Activated T-cell treated with anti-CD3 and anti-CD28 coated beads for 1 hour (primary cell): ENCODE measurements around the gene OR52I2.

Experiments used
- DNase-seq: peaks from one replicate; pipeline ENCODE4 v3.0.0-alpha.2; 2020; ENCODE audit warnings: low read depth

Gene OR52I2

DNA sequence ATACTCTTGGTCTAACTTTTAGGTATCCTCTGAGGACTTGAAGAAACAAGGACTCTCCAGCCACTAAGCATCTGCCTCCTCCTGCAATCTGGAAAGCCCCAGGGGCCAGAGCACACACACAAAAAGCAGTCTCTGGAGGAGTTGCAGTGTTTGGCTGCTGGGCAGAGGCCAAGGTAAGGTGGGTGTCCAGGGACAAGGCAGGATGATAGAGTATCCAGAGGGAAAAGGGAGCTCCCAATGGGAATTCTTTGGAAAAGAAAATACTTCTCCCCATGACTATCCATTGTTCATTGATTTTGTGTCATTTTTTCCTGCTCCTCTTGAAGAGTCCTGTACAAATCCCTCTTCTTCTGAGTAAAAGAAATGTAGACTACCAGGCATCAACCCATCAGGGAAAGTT, at the start of gene OR52I2:
Gene OR52I2 (plus strand): TSS at position 301 of the 400 bp plus-strand sequence.
- DNase-seq: no peak

- peak; percentile 26 for DNase-seq
Measured at GRCh38 chr11:4539603-4540219, 41.8 kb upstream of the OR52I2 start.

DNA sequence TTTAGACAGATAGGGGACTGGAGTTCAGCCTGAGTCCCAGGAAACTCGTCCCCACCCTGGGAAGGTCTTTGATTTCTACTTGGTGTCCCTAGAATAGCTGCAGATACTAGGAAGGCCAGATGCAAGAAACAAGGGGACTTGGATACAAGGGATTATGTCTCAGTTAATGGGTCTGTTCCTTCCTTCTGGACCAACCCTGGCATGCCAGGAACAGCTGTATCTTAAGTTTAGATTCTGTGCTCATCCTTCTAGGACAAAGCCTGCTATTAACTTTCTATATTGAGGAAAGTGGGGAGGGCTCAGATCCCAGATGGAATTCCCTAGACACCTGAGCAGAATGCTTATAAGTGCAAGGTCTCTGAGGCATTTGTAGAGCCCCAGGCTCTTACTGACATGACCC, 40.5 kb upstream of the OR52I2 start:
- no peak for DNase-seq

- no peak for DNase-seq
Measured at GRCh38 chr11:4543561-4543960, 38.0 kb upstream of the OR52I2 start.

GRCh38 chr11:4544891-4545290, 36.7 kb upstream of the OR52I2 start, which contains the start of gene OR52M1:
Gene OR52M1, plus strand, starts transcription at chr11:4545191. Its CDS starts 0 bp downstream, at chr11:4545191.
- no peak for DNase-seq

GRCh38 chr11:4546878-4547277, 34.7 kb upstream of the OR52I2 start:
- no peak for DNase-seq

DNA sequence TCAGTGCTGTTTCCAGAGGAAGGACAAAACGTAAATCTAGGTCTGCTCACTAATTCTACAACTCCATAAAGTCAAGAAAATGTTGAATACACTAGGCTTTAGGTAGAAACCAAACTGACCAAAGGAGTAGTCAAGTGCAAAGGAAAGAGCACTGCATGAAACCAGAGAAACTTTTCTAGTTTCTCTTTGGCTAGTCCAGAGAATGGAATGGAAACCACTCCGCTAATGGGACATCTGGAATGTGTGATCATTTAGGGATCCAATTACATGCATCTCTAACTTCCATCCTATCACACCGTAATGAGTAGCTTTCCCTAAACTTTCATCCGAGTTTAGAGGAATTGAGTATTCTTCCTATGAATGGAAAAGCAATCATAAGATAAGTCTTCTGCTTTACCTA, 34.1 kb upstream of the OR52I2 start:
- DNase-seq: no peak

DNA sequence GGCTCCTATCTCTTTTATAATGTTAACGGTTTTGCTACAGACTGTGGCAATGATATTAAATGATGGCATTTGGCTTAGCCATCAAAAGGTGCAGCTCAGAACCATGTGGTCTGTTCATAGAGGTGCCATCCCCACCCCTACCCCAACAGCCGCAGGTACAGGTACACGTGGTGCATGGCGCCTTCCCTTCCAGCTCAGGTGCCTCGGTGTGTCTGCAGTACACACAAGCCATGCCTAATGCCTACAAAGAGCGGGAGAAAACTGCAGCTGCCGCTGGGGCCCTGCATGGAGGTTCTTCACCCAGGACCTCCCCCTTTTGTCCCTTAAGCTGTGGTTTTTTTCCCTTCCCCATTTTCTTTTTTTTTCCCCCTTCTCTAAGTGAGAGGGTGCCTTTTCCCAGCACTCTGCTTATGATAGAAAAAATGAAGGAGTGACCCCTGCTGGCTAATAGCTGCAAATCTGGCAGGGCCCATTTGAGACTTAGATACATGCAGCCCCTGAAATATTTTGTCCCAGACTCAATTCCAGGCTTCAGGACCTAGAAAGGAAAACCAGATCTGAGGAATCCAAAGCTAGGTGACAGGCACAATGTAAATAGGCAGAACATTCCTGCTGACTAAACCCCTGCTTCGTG, 30.1 kb upstream of the OR52I2 start:
- no peak for DNase-seq

DNA sequence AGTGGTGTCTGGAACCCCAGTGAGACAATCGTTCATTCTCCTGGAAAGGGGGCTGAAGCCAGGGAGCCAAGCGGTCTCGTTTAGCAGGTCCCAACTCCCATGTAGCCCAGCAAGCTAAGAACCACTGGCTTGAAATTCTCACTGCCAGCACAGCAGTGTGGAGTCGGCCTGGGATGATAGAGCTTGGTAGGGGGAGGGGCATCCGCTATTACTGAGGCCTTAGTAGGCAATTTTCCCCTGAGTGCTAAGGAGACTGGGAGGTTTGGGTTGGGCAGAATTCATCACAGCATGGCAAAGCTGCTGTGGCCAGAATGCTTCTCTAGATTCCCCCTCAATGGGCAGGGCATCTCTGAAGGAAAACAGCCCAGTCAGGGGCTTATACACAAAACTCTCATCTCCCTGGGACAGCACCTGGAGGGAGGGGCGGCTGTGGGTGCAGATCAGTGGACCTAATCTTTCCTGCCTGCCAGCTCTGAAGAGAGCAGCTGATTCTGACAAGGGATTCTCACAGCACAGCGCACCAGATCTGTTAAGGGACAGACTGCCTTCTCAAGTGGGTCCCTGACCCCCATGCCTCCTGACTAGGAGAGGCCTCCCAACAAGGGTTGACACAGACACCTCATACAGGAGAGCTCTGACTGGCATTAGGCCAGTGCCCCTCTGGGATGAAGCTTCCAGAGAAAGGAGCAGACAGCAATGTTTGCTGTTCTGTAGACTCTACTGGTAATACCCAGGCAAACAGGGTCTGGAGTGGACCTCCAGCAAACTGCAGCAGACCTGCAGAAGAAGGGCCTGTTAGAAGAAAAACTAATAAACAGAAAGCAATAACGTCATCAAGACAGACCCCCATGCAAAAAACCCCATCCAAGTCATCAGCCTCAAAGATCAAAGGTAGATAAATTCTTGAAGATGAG, 21.8 kb upstream of the OR52I2 start:
- DNase-seq: no peak

DNA sequence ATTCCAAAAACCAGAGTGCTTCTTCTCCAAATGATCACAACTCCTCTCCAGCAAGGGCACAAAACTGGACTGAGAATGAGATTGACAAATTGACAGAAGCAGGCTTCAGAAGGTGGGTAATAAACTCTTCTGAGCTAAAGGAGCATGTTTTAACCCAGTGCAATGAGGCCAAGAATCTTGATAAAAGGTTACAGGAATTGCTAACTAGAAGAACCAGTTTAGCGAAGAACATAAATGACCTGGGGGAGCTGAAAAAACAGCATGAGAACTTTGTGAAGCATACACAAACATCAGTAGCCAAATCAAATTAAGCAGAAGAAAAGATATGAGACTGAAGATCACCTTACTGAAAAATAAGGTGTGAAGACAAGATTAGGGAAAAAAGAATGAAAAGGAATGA, 21.1 kb upstream of the OR52I2 start:
- DNase-seq: no peak

DNA sequence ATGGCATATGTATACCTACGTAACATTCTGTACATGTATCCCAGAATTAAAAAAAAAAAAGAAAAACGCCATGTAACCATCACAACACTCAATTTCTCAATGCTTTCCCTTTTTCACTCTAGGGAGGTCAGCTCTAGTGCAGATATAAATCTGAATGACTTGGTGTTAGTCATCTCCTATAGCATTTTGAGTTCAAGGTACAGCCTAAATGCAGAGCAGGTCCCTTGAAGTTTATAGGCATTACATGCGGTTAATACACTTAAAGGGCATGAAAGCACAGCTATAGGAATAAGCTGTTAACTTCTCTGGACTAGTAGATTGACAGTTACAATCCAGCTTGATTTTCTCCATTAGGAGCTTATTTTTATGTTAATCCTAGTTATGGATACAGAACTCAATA, 16.2 kb upstream of the OR52I2 start:
- DNase-seq: no peak

DNA sequence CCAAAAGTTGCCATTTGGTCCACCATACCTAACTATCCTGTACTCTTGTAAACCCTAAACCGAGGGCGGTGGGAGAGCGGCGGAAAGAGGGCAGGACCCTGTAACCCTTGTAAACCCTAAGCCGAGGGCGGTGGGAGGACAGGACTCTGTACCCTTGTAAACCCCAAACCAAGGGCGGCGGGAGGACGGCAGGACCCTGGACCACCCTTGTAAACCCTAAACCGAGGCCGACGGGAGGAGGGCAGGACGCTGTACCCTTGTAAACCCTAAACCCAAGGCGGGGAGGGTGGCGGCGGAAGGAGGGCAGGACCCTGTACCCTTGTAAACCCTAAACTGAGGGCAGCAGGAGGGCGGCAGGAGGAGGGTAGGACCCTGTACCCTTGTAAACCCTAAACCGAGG, 12.5 kb upstream of the OR52I2 start:
- no peak for DNase-seq

DNA sequence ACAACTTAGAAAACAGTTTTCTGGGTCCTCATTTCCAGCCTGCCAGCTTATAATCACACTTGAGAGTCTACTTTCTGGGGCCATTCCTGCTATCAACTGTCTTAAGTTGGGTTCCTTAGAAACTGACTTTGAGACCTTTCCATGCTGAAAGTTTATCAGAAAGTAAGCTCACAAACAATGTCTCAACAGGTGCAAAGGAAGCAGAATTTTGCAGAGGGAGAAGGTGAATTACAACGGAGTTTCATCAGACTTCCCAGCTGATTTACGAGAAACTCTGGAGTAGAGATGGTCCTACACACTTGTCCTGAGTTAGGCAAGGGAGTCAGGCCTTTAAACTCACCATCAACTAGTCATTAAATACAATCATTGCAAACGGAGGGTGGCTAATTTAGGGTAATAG, 4.7 kb upstream of the OR52I2 start:
- DNase-seq: no peak

- DNase-seq: no peak
Measured at GRCh38 chr11:4577761-4578160, 3.8 kb upstream of the OR52I2 start.

DNA sequence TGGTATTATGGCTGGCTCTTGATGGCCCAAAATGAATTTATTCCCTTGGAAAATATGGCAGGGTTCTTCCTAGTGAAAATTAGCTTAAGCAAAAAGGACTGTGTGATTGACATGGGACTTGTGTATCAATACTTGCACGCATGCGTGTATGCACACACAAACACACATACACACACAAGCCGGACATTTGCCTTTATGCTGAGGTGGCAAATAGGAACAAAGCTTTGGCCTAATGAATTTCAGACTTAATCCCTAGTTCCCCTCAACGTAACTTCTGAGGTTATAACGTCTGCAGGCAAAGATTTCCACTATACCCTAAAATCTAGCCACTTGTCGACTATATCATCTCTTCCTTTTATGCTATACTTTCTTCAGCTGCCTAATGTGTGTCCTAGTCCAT, 2.9 kb upstream of the OR52I2 start:
- DNase-seq: no peak

- DNase-seq: no peak
Measured at GRCh38 chr11:4580124-4580523, 1.4 kb upstream of the OR52I2 start.

- DNase-seq: no peak
Measured at GRCh38 chr11:4589017-4589416, 7.5 kb downstream of the OR52I2 start.

GRCh38 chr11:4593739-4594138, 12.2 kb downstream of the OR52I2 start, which contains the start of gene OR52I1:
Gene OR52I1, plus strand, starts transcription at chr11:4594039. Its CDS starts 0 bp downstream, at chr11:4594039.
- DNase-seq: no peak

DNA sequence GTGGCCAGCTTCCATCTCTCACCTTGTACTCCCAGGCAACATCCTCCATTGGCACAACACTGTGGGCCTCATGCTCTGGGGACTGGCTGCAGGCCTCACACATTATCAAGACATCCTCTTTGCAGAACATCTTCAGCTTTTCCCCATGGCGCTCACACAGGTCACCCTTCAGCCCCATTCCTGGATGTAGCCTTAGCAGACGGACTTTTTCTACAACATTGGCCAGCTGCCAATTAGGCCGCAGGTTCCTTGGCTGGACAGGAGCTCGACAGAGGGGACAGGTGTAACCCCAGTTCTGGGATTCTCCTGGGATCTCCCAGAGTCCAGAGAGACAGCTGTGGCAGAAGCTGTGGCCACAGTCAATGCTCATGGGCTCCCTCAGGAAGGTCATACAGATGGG, 23.5 kb downstream of the OR52I2 start:
- DNase-seq: no peak

- no peak for DNase-seq
Measured at GRCh38 chr11:4606231-4607015, 24.9 kb downstream of the OR52I2 start.

DNA sequence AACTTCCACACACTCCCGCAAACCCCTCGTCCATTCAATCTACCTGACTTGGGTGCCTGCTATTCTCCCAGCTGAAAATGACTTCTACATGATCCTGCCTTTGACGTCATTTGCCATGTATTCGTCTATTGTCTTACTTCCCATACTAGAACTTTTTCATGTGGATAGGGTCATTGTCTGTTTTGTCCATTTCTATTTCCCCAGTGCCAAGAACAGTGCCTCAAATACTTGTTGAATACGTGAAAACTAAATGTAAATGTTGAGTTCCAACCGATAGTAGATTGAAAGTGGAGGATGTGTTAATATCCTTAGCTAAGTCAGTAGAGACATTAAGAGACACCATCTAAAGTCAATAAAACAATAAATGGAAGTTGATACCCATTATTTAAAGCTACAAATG, 25.6 kb downstream of the OR52I2 start:
- no peak for DNase-seq
